Measurements from ENCODE around the gene RAB12.
"Not testable (repeated sequence)": the region's sequence is repeated elsewhere in the genome, so short reads cannot be mapped to it uniquely, and the experiment has no call there.

RAB12 gene

DNA sequence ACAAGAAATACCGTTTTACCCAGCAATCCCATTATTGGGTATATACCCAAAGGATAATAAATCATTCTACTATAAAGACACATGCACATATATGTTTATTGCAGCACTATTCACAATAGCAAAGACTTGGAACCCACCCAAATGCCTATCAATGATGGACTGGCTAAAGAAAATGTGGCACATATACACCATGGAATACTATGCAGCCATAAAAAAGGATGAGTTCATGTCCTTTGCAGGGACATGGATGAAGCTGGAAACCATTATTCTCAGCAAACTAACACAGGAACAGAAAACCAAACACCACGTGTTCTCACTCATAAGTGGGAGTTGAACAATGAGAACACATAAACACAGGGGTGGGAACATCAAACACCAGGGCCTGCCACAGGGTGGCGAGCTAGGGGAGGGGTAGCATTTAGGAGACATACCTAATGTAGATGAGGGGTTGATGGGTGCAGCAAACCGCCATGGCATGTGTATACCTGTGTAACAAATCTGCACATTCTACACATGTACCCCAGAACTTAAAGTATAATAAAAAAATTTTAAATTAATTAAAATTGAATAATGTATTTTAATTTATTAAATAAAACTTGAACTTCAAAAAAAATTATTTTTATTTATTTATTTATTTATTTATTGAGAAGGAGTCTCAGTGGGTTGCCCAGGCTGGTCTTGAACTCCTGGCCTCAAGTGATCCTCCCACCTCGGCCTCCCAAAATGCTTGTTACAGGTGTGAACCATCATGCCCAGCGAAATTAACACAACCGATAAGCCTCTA lies 42.4 kb downstream of the RAB12 start:
- not testable (repeated sequence) for DNase-seq

- peak; percentile 61 for DNase-seq
Measured at GRCh38 chr18:8654503-8655451, 45.5 kb downstream of the RAB12 start.

- DNase-seq, result no peak
Measured at GRCh38 chr18:8656232-8656631, 47.0 kb downstream of the RAB12 start.

GRCh38 chr18:8657050-8657820 lies 48.0 kb downstream of the RAB12 start:
- peak; percentile 52 for DNase-seq

DNA sequence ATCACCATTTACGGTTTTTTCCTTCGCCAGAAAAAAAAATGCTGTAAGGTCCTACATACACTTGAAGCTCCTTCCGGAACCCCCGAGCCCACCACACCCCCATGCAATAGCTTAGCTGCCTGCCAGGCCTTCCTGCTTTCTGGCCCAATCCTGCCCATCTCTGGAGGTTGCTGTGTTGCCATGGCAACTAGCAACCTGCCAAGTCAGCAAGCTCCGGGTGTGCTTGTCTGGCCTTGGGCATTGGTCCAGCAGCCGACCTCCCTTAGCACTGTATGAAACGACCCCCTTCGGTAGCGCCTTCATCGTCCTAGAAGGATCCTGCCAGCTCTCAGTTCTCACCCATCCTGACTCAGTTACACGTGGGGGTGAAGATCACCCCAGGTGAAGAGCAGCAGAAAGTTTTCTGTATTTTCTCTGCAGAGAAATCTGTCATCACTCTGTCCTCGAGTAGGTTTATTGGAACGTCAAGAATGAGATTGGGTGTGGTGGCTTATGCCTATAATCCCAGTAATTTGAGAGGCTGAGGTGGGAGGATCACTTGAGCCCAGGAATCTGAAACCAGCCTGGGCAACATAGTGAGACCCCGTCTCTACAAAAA lies 48.7 kb downstream of the RAB12 start:
- peak; percentile 76 for DNase-seq

GRCh38 chr18:8658858-8659485 lies 49.7 kb downstream of the RAB12 start:
- no peak for DNase-seq

DNA sequence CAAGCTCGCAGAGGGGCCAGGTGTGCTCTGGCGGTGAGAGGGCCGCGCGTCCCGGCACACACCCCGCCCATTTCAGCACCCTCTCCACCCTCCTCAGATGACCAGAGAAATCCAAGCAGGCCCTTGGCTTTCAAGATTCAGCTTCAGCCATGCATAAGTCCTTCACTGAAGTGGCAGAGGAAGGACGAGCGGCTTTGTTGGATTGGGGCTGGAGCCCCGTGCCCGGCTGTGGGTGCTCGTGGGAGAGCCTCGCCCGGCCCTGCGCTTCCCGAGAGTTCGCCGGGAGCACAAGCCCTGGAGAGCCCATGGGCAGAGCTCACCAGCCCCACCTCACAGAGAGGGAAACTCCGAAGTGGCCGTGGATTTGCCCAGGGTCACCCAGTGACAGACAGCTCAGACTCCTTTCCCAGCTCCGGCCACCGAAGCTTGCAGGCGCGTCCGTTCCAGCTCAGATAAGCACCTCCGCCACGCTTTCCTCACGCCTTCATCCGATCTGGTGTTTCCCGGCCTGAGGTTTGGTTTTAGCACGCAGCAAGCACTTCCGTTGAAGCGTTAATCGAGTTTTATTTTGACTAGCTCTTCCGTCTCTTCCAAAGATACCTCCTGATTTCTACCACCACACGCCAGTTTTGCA lies 50.5 kb downstream of the RAB12 start:
- no peak for DNase-seq

- DNase-seq, result no peak
Measured at GRCh38 chr18:8660316-8660715, 51.1 kb downstream of the RAB12 start.

DNA sequence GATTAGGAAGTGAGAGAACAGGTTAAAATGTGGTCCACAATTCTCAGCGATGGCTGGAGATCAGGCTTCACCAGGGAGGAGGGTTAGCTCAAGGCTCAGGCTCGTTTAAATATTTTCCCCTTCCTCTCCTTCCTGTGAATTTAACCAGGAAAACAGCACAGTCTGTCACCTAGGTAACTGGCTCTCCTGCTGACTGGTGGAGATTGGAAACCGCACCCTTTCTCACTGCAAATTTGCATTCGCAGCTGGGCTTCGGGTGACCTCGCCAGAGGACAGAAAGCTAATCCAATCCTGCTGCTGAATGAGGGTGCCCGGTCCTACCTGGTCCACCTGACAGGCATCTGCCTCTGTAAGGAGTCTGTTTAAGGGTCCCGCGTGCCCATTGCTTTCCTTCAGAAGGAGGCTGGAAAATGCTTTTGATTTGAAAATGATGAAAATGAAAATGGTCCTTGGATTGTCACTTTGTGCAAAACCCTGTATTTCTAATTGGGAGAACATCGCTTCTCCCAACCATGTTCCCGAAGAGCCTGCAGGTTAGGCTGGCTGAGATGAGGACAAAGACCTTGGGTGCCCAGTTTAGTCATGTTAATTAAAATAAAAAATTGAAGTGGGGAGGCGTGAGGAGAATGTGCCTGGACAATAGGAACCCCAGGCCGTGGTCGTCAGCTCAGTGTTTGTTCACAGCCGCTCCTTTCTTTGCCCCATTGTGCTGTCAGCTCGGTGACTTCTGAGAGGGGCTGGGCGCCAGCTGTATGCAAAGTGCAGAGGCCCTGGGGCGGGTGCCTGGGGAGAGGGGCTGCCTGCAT lies 52.7 kb downstream of the RAB12 start:
- peak; percentile 79 for DNase-seq

DNA sequence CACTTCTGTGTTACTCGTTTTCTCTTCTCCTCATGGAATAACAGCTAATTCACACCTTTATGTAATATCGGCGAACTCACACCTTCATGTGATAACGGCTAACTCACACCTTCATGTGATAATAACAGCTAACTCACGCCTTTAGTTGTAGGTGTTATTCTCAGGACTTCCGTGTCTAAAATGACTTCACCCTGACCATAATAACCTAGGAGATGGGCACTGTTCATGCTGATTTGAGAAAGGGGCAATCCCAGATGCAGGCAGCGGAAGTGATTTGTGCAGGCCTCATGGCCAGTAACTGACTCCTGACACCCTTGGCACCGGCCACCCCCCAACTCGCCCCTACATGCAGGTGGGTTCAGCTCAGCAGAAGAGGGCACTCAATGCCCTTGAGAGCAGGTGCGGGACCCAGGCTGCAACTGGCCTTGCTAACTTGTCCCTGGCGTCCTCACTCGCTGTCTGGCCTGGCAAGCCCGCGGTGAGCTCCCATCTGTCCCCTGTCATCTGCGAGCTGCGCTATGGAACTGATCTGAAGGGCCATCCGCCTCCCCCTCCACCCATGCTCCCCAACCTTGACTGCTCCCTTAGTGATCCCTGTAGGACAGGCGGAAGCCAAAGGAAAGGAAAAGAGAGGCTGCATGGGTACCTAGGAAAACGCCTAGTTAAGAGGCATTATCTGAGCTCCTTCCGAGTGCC lies 53.5 kb downstream of the RAB12 start:
- DNase-seq, result peak; percentile 33

- DNase-seq, result no peak
Measured at GRCh38 chr18:8667846-8668245, 58.6 kb downstream of the RAB12 start.

DNA sequence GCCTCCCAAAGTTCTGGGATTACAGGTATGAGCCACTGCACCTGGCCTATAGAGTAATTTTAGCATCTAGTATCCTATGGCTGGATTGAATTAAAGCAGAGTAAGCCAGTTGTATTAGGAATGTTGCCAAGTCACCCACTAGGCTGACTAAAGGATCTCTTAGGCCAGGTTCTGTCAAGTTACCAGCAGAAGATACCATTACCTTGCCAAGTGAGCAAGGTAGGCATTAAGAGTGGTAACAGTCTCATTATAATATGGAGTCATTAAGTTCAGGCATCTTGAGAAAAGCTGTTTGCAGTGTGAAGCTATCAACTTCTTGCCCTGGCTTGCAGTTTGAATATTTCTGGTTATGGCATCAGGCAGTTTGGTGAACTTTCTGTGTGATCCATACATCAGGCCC lies 59.1 kb downstream of the RAB12 start:
- DNase-seq, result no peak

DNA sequence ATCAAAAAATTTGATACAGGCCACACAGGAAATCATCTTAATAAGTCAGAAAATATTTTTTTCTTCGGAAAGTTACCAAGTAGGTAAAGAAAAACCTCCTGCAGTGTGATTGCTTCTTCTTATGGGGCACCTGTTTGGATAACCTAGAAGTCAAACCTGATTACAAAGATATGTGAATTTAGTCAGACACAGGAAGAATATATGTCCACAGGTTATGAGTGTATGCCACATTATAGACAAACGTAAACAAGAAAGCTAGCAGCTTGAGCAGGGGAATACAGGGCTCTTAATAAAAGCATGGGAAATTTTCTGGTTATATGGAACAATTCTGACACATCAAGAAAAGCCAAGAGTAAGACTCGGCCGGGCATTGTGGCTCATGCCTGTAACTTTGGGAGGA lies 60.3 kb downstream of the RAB12 start:
- DNase-seq, result no peak

- DNase-seq, result no peak
Measured at GRCh38 chr18:8673256-8674209, 64.3 kb downstream of the RAB12 start.

GRCh38 chr18:8675057-8675456 lies 65.8 kb downstream of the RAB12 start:
- no peak for DNase-seq

- DNase-seq, result no peak
Measured at GRCh38 chr18:8681196-8681595, 72.0 kb downstream of the RAB12 start.

DNA sequence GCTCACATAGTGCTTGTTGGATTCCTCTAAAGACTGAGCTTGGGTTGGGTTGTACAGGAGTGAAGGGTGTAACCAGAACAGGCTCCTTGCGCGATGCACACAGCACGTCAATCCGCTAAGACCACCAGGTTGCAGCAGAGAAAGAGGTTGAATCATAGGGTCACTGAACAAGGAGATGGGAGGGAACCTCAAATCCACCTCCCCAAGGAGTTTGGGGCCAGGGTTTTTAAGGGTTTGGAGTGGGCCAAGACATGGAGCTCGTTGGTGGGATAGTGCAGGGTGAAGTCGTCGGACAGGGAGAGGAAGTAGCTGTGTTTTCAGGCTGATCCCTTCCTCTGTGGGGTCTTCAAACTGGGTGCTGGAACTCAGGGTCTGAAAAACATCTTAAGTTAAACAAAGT lies 75.3 kb downstream of the RAB12 start:
- no peak for DNase-seq

DNA sequence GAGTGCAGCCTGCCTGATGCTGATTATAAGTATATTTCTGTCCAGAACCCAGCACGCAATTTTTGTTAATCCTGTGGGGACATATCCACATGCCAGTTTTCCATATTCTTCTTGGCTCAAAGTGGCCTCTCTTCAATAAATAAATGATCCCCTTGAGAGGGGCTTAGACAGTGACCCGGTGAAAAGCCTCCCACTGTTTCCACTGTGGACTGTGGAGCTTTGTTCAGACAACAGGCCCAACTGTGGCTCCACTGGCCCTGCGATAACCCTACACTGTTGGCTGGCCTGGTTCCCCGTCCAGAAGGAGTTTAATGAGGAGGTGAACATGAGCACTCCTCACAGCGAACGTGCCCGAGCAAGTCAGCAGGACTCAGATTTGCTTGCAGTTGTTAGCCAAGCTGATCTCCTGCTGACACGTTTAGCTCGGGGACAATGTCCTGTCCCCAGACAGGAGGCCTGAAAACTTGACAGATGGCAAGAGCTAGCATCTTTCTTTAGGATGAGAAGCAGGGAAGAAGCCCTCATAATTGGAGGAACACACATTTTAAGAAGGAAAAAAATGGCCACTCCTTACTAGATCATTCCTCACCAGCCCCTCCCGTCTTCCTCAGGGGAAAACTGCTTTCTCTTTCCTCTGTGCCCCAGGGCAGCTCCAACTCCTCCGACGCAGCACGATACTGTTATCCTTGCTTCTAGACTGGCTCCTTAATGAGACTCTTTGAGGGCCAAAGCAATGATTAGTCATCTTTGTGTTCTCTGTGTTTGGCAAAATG lies 76.1 kb downstream of the RAB12 start:
- DNase-seq, result peak; percentile 84

All from eye (tissue), 1 donor.